Medulla oblongata (tissue), 1 donor: ENCODE measurements around the gene MICAL2.

ENCODE experiments used
- DNase-seq: peaks from one replicate; pipeline ENCODE4 v3.0.0-alpha.2; 2015; ENCODE audit errors: extremely low spot score

The MICAL2 gene

GRCh38 chr11:12271241-12271640, 160.9 kb downstream of the MICAL2 start:
- no peak for DNase-seq

DNA sequence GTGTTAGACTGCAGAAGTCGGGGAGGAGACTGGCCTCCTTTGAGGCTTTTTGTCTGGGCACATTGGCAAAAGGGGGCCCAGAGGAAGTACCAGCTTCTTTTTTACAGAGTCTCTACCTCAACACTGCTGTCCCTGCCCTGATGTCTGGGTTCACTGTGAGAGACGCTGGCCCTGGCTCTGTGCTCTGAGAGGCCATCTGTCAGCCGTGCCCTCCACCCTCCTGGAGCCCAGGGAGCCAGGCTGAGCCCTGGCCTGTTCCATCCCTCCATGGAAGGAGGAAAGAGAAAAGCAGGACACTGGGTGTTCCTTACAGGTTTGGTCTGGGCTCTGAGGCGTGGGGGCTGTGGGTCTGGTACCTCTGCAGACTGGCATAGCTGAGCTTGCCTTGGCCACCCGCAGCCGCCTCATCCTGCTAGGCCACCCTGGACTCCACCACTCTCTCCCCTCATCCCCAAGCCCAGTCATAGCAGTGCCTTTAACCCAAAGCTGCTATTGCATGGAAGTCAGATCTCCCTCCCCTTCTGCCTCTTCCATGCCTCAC, 161.5 kb downstream of the MICAL2 start:
- no peak for DNase-seq

DNA sequence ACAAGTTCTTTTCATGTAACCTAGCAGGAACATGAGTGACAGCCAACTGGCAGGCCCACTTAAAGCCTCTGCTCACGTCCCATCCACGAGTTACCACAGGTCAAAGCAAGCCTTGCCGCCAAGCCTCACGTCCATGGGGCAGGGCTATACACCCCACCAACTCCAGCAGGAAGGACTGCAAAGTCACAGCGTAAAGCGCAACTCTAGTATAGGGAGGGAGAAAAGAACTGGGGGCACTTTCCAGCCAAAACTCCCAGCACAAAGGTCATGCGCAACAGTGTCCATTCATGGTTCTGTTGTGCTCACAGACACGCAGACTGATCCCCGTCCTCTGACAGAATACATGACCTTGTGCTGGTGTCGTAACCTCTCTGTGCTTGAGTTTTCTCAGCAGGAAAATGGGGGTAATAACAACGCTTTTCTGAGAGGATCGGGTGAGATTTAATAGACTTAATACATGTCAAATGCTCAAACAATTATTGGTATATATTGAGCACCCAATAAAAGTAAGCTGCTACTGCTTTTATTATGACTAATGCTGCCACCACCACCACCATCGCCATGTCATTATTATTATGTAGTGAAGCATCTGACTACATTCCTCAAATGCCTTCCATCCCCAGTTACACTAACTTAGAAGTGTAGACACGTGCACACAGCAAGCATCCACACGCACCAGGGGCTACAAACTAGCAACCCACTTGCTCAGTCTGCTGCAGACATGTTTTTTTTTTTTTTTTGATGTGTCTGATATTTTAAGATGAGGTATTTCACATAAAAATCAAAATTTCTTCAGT, 162.6 kb downstream of the MICAL2 start:
- no peak for DNase-seq

- DNase-seq = no peak
Observed at GRCh38 chr11:12273618-12273995, 163.2 kb downstream of the MICAL2 start.

DNA sequence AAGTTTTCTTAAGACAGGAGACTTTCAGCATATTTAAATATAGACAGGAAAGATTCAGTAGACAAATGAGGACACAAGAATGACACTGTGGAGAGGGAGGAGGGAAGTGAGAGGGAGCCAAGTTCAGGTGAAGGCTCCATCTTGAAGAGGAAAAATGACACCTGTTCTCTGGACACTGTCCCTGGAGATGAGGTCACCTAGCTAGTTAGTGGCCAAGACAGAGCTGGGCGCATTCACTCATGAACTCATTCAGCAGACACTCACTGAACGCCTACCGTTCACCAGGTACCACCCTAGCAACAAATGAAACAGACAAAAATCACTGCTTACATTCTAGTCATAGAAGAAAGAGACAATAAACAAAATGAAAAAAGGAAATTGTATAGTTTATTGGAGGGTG, 163.7 kb downstream of the MICAL2 start:
- no peak for DNase-seq

DNA sequence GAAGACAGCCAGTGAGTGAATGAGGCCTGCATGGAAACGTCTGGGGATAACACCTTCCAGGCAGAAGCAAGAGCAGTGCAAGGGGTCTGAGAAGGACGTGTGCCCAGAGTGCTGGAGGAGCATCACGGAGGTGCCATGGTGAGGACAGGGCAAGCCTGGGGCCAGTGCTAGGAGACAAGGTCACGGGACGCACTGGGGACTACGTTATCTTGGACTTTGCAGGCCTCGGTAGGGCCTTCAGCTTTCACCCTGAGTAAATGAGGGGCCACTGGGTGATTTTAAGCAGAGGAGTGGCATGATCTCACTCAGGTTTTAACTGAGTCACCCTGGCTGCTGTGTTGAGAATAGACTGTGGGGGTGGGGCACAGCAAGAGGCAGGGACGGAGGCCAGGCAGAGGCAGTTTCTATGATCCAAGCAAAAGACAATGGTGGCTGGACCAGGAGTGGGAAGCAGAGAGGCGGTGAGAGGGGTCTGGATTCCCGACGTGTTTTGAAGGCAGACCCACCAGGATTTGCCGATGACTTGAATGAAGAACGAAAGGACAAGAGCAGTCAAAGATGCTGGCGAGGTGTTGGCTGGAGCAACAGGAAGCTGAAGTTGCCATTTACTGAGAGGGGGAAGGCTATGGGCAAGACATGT, 164.3 kb downstream of the MICAL2 start:
- DNase-seq = no peak

- DNase-seq = no peak
Observed at GRCh38 chr11:12275818-12276217, 165.4 kb downstream of the MICAL2 start.

GRCh38 chr11:12276356-12276755, 166.0 kb downstream of the MICAL2 start:
- no peak for DNase-seq

GRCh38 chr11:12276831-12277475, 166.6 kb downstream of the MICAL2 start:
- DNase-seq = no peak

GRCh38 chr11:12278766-12279671, 168.6 kb downstream of the MICAL2 start:
- DNase-seq = no peak

DNA sequence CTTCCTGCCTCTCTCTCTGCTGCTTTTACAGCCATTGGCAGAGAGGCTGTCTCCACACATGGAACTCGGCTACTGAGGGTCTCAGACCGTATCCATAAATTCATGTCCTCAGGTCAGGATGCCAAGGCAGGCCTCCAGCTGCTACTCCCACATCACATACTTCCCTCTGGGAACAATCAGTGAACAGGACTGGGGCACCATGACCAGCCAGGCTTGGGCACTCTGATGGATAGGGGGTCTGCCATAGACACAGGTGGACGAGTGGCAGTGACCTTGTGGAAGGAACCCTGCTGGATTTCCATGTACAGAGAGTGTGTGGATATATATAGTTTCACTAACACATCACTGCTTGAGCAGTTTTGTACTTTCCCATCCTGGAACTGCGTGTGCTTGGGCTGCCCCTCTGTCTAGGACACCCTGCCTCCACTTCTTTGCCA, 169.3 kb downstream of the MICAL2 start:
- no peak for DNase-seq

- DNase-seq = no peak
Observed at GRCh38 chr11:12280199-12280837, 169.9 kb downstream of the MICAL2 start.

DNA sequence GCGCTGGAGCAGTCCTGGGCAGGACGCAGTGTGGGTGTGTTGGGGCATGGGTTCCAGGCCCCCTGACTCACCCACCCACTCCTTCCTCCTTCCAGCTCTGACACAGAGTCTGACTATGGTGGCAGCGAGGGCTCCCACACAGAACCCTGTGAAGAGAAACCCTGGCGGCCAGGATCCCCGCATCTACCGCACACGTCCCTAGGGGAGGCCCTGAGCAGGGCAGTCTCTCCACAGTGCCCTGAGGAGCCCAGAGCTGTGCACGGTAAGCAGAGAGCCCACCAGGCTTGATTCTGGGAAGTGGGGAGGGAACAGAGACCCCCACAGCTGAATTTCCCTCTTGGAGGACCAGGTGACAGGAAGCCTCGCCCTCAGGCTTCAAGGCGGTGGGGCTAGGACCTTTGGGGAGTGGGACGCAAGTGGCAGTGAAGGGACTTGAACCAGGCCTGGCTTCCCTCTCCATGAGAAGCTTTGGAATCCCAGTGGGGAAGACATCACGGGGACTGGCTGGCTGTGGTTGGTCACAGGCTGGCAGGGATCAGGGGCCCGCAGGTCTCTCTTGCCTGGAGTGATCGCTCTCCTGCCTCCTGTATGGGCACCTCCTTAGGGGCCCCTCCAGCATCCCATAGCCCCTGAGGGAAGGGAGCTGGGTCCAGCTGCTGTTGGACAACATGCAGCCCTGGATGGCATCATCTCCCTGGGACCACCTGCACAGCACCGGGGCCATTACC, 170.6 kb downstream of the MICAL2 start:
- DNase-seq = no peak

DNA sequence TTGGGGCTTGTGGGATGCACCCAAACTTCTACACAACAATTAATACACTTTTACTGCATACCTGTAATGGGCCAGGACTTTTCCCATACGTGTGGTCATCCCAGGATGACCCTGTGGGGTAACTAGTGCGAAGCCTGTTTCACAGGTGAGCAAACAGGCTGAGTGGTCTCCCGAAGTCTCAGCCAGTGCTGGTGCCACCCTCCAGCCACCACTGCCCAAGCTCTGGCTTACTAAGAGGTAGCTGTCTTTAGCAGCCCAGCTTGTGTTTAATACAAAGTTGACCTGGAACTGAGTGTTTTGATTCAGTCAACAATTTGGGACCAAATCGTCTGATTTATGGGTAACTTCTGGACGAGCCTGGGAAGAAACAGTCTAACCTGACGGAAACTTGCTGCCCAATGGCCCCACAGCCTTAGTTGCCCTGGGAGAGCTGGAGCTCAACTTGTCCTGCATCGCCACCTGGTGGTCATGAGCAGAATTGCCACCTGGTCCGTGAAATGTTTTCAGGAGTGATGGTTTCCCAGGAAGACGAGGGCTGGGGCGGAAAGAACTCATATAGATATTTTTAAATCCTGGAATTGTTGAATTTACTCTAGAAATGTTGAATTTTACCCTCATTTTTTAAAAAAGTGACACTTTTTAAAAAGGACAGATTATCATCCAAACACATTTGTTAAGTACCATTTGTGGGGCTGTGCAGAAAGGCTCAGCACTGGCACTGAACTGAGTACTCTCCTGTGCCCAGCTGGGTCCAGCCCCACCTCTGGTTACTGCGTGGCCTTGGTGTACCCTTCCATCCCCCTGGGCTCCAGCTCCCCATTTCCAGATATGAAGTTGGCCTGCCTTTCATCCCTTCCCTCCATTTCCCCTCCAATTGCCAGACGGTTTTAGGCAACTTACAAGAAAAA, 171.4 kb downstream of the MICAL2 start:
- peak; percentile 93 for DNase-seq

DNA sequence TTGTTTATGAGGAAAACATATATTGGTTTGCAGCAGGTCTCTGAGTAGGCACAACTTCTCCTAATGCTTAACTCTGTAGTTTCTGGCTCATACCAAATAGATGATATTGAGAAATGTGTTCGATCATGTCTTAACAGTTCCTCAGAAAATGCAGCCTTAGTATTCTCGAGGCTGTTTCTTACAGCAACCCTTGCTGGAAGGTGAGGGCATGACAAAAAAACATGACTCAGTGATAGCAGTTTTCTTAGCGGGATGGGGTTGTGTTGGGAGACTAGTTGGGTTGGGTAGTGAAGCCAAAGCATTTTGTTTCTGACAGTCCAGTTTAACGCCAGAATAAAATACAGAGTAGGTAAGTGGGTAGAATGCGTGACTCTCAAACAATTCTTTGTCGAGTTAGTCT, 172.3 kb downstream of the MICAL2 start:
- DNase-seq = no peak

DNA sequence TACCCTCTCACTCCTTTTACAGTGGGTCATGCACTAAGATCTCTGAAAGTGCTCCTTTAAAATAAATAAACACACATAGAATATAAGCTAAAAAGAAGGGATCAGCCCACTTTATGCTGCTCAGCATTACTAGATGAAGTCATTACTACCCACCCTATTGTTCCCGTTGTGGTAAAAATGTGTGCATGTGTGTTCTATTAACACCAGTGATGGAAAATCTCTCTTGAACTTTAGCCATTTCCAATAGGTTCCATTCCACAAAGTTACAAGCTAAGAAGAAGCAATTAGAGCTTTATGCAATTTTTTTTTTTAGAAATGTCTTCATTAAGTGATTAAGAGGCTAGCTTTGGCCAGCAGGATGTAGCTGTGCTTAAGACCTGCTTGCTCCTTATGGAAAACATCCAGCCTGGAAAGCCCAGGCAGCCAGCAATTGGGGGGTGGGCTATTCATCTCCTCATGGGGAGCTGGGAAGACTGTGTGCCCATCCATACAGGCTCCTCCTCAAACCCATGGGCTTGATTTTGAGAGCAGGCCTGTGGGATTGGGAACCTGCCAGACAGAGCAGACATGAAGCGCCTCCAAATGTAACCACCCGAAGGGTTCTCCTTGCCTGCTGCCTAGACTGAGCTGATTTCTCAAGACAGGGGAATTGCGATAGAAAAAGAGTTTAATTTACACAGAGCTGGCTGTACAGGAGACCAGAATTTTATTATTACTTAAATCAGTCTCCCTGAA, 174.1 kb downstream of the MICAL2 start:
- no peak for DNase-seq

GRCh38 chr11:12285106-12285505, 174.7 kb downstream of the MICAL2 start:
- DNase-seq = no peak

DNA sequence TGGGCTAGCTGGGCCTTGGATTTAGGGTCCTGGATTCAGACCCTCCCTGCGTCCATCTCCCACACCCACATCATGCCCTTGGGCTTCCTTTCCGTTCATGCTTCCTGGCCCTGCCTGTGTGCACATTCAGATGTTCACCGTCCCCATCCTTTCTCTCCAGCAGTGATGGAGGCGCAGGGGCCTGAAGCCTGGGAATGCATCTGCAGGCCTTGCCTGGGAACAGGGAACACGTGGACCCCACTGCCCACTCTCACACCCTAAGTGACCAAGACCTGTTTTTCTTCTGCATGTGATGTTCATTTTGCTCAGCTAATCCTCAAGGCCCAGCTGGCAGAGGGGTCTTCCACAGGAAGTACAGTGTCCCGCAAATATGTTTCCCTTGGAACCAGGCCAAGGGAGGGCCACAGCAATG, 175.4 kb downstream of the MICAL2 start:
- no peak for DNase-seq

DNA sequence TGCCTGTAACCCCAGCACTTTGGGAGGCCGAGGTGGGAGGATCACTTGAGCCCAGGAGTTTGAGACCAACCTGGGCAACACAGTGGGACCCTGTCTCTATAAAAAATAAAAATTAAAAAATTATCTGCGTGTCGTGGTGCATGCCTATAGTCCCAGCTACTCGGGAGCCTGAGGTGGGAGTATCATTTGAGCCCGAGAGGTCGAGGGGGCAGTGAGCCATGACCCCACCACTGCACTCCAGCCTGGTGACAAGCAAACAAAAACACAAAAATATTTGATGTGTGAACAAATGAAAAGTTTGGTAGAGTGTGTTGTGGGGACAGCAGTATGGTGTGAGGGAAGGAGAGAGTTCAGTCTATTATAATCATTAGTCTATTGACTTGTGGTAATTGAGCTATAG, 176.2 kb downstream of the MICAL2 start:
- DNase-seq = no peak
